HepG2 (cell line): Measurements from ENCODE around the gene ZNF628. TPM values are rescaled to one million over a fixed set of nuclear protein-coding genes. Genes with fewer than 3 reads are reported as not detected.

ENCODE experiments used
- ATF7 ChIP-seq, 2 experiments: fragments of 450-650 bp in 1 of 2; sonication (generic) in 1 of 2; formaldehyde crosslinking in 1 of 2; IDR thresholded peaks; 2 replicates each; pipeline versions ENCODE4 v1.4.0 to v1.6.1; 2016 to 2020; ENCODE audit warnings: antibody characterized with exemption in 1 of 2, mild to moderate bottlenecking in 1 of 2, missing genetic modification reagents in 1 of 2
- BCL3 ChIP-seq: sonication (generic); formaldehyde crosslinking; IDR thresholded peaks from 2 replicates; pipeline ENCODE4 v1.5.1; 2020; ENCODE audit warnings: mild to moderate bottlenecking, missing genetic modification reagents, moderate library complexity
- ELK4 ChIP-seq: sonication (generic); formaldehyde crosslinking; IDR thresholded peaks from 2 replicates; pipeline ENCODE4 v1.9.0; 2021; ENCODE audit warnings: missing genetic modification reagents, borderline replicate concordance
- EZH2 ChIP-seq: conservative IDR thresholded peaks from 2 replicates; pipeline ENCODE4 v1.6.1; 2012; ENCODE audit warnings: mild to moderate bottlenecking, low read depth, low read length, moderate library complexity
- FOSL2 ChIP-seq: sonication (generic); formaldehyde crosslinking; IDR thresholded peaks from 2 replicates; pipeline ENCODE4 v1.4.0; 2020; ENCODE audit warnings: missing genetic modification reagents
- KAT8 ChIP-seq: IDR thresholded peaks from 2 replicates; pipeline ENCODE4 v1.6.1; 2016; ENCODE audit warnings: missing genetic modification reagents, missing compliant biosample characterization
- KDM6A ChIP-seq: IDR thresholded peaks from 2 replicates; pipeline ENCODE4 v1.6.1; 2016; ENCODE audit warnings: low read depth
- KLF13 ChIP-seq: sonication (generic); formaldehyde crosslinking; IDR thresholded peaks from 2 replicates; pipeline ENCODE4 v1.4.0; 2020; ENCODE audit warnings: mild to moderate bottlenecking, missing genetic modification reagents
- MTERF4 ChIP-seq: sonication (generic); formaldehyde crosslinking; IDR thresholded peaks from 2 replicates; pipeline ENCODE4 v1.8.0; 2023; ENCODE audit warnings: mild to moderate bottlenecking, missing genetic modification reagents
- MXI1 ChIP-seq: IDR thresholded peaks from 3 replicates; pipeline ENCODE4 v1.6.1; 2012; ENCODE audit warnings: low read depth, low read length, inconsistent platforms, borderline replicate concordance
- NR2C2 ChIP-seq: sonication (generic); formaldehyde crosslinking; IDR thresholded peaks from 2 replicates; pipeline ENCODE4 v1.4.0; 2020; ENCODE audit warnings: missing genetic modification reagents, mild to moderate bottlenecking, moderate library complexity, borderline replicate concordance
- PHB2 ChIP-seq: fragments of 450-650 bp; IDR thresholded peaks from 2 replicates; pipeline ENCODE4 v1.6.1; 2018; ENCODE audit not compliant: partially characterized antibody
- POLR2AphosphoS5 ChIP-seq: IDR thresholded peaks from 2 replicates; pipeline ENCODE4 v1.6.1; 2012; ENCODE audit warnings: low read depth, low read length
- RERE ChIP-seq: IDR thresholded peaks from 2 replicates; pipeline ENCODE4 v1.6.1; 2016; ENCODE audit warnings: low read depth, missing genetic modification reagents, missing compliant biosample characterization
- RFX1 ChIP-seq: fragments of 450-650 bp; IDR thresholded peaks from 2 replicates; pipeline ENCODE4 v1.6.1; 2017
- RNF2 ChIP-seq: fragments of 450-650 bp; conservative IDR thresholded peaks from 2 replicates; pipeline ENCODE4 v1.6.1; 2016; ENCODE audit warnings: low read depth
- RXRA ChIP-seq: sonication (generic); formaldehyde crosslinking; IDR thresholded peaks from 2 replicates; pipeline ENCODE4 v1.5.1; 2020; ENCODE audit warnings: missing genetic modification reagents
- SCMH1 ChIP-seq: sonication (generic); formaldehyde crosslinking; IDR thresholded peaks from 2 replicates; pipeline ENCODE4 v1.9.0; 2021; ENCODE audit warnings: missing genetic modification reagents, mild to moderate bottlenecking, borderline replicate concordance
- SOX5 ChIP-seq: IDR thresholded peaks from 2 replicates; pipeline ENCODE4 v1.6.1; 2016; ENCODE audit warnings: borderline replicate concordance
- SSRP1 ChIP-seq: IDR thresholded peaks from 2 replicates; pipeline ENCODE4 v1.6.1; 2016; ENCODE audit warnings: control low read depth
- TOE1 ChIP-seq: sonication (generic); formaldehyde crosslinking; IDR thresholded peaks from 2 replicates; pipeline ENCODE4 v1.4.0; 2020; ENCODE audit warnings: mild to moderate bottlenecking, missing genetic modification reagents
- ZNF782 ChIP-seq: sonication (generic); formaldehyde crosslinking; IDR thresholded peaks from 2 replicates; pipeline ENCODE4 v1.4.0; 2020; ENCODE audit warnings: missing genetic modification reagents, mild to moderate bottlenecking, borderline replicate concordance
- polyA plus RNA-seq, 8 experiments: library from polyadenylated mRNA; depleted of rRNA in 3 of 8; stranded (reverse) in 7 of 8; unstranded in 1 of 8; fragments of >200 nt; fragmentation: Illumina TruSeq in 4 of 8; extraction: Trizol in 4 of 8; gene quantifications; 2 replicates each; pipeline versions ENCODE4 v1.2.1 to v1.2.3, GENCODE V29; 2011 to 2016; ENCODE audit warnings: low read depth in 4 of 8, missing spikeins in 1 of 8, mixed read lengths in 1 of 8; ENCODE audit not compliant: insufficient read depth in 1 of 8
- total RNA-seq, 5 experiments: library from RNA; depleted of rRNA; stranded (reverse); fragments of >200 nt; fragmentation: Illumina TruSeq; extraction: Trizol; gene quantifications; 2 replicates each; pipeline ENCODE4 v1.2.3, GENCODE V29; 2016; ENCODE audit warnings: low read depth in 1 of 5

ZNF628 gene
- total and polyA plus RNA-seq, 2 of the 13 experiments (the other 11 are each of a cell fraction or from before 2014, with no cell fraction given): 0.54 to 1.2 TPM

GRCh38 chr19:55484593-55485438, 8.4 kb downstream of the ZNF628 start, which contains the start of gene NAT14 (continued):
- no peak for TF ChIP-seq RXRA (CRISPR knock-in tag)
- no peak for TF ChIP-seq PHB2
- TF ChIP-seq TOE1: no peak
- TF ChIP-seq SOX5: no peak
- peak; percentile 81 for TF ChIP-seq RFX1
- peak; percentile 61 for TF ChIP-seq ATF7 (IDR thresholded peaks at IDR 0.05)
- TF ChIP-seq ATF7 (CRISPR knock-in tag; IDR thresholded peaks at IDR 0.05): peak; percentile 67; the same call in 1 of the 2 replicates
- TF ChIP-seq KLF13 (CRISPR knock-in tag): peak; percentile 15; the same call in 1 of the 2 replicates
- no peak for TF ChIP-seq RNF2
- no peak for TF ChIP-seq ELK4
- peak; percentile 20; the same call in 1 of the 2 replicates for TF ChIP-seq FOSL2 (CRISPR knock-in tag)
- no peak for TF ChIP-seq RERE (CRISPR knock-in tag)
- TF ChIP-seq POLR2AphosphoS5: peak; percentile 49
- TF ChIP-seq NR2C2: peak; percentile 35; the same call in 1 of the 2 replicates
- no peak for TF ChIP-seq EZH2
- TF ChIP-seq KDM6A (CRISPR knock-in tag): no peak
- TF ChIP-seq SCMH1: no peak
- TF ChIP-seq MTERF4 (CRISPR knock-in tag): no peak
- TF ChIP-seq ZNF782 (CRISPR knock-in tag): peak; percentile 34; the same call in 1 of the 2 replicates
- peak; percentile 55; the same call in 1 of the 3 replicates for TF ChIP-seq MXI1
- TF ChIP-seq BCL3 (CRISPR knock-in tag): 0 out of 2 replicates have a peak, but pooled peaks have one; percentile 11
- TF ChIP-seq KAT8 (CRISPR knock-in tag): peak; percentile 50; the same call in 1 of the 2 replicates
- no peak for TF ChIP-seq SSRP1 (CRISPR knock-in tag)
